Right ventricle myocardium inferior (tissue), 1 donor: ENCODE measurements around the gene APC2. TPM values are rescaled to one million over a fixed set of nuclear protein-coding genes. Genes with fewer than 3 reads are reported as not detected.
"Not testable (repeated sequence)": the region's sequence is repeated elsewhere in the genome, so short reads cannot be mapped to it uniquely, and the experiment has no call there.

Source experiments
- ATAC-seq: fragments of 200-7000 bp; cut with Tn5 transposase; one replicate; pipeline ENCODE4 v1.9.1; 2020; ENCODE audit warnings: mild to moderate bottlenecking, moderate library complexity
- DNase-seq: peaks from one replicate; pipeline ENCODE4 v3.0.0; 2021; ENCODE audit errors: missing footprints
- intact Hi-C: fragments of 100-400 bp; cut with DNase I; formaldehyde crosslinking; loops from one replicate; pipeline ENCODE4 v1.11.0; 2022
- total RNA-seq: library from RNA; stranded (reverse); fragmentation: NEBNext Ultra II Directional; extraction: Animal tissue kit (Norgen Biotek cat#: 25700); gene quantifications from one replicate; pipeline ENCODE4 v1.2.1, GENCODE V29; 2021
- donor health status: DM: no; HTN: yes; CAD: no; lungs with severe emphysema.

The APC2 gene
- total RNA-seq, 1 donor from 2014 or later, result 0.14 TPM

DNA sequence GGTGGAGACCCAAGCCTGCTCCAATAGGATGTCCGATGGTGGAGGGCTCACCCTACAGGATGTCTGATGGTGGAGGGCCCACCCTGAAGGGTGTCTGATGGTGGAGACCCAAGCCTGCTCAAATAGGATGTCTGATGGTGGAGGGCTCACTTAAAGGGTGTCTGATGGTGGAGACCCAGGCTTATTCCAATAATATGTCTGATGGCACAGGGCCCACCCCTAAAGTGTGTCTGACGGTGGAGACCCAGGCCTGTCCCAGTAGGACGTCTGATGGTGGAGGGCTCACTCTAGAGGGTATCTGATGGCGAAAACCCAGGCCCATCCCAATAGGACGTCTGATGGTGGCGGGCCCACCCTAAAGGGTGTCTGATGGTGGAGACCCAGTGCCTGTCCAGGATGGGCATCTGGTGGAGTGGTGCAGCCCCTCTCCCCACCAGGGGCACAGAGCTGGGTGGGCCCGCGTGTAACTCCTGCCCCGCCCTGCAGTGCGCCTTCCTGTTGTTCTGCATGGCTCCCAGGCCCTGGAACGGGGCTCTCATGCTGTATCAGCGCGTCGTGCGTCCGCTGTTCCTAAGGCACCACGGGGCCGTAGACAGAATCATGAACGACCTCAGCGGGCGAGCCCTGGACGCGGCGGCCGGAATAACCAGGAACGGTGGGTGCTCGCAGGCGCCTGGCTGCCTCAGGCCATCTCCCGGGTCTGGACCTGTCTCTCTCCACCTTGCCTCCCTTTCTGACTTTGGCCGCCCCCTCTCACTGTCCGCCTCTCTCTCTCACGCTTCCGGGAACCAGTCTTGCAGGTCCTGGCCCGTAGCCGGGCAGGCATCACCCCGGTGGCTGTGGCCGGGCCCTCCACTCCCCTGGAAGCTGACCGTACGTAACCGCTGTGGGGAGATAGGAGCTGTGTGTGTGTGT is 46.1 kb downstream of the APC2 start:
- intact Hi-C loops, result no loop called here
- ATAC-seq (no peak), DNase-seq (peak; percentile 67)

DNA sequence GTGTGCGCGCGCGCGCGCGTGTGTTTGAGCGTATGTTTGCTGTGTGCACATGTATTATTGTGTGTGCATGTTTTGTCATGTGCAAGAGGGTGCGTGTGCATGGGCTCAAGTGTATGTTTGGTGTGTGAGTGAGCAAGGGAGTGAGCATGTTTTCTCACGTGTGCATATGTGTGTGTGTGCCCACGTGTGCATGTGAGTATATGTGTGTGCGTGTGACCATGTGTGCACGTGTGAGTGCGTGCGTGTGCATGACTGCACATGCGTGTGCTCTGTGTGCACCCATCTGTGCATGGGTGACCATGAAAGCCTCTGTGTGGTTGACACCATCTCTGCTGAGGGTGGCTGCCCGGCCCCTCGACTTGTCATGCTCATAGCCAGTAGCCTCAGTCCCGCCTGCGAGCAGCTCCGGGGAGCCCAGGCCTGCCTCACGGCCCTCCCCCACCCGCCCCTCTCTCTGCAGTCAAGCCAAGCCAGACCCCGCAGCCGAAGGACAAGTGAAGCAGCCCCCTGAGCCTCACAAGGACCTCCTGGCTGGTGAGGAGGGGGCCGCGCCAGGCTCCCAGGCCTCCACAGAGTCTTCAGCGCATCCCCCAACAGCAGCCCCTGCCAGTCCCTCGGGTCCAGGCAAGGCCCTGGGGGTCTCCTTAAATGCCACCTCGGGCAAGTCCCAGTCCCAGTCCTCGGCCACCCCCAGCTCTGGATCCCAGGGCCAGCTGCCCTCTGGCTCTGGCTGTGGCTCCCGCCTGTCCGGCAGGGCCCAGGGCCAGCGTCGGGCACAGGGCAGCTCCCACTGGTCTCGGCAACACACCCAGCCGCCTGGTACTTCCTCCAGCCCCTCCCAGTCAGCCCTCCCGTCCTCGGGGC is 47.0 kb downstream of the APC2 start:
- DNase-seq, result peak; percentile 60
- intact Hi-C loops, result no loop called here
- no peak for ATAC-seq

DNA sequence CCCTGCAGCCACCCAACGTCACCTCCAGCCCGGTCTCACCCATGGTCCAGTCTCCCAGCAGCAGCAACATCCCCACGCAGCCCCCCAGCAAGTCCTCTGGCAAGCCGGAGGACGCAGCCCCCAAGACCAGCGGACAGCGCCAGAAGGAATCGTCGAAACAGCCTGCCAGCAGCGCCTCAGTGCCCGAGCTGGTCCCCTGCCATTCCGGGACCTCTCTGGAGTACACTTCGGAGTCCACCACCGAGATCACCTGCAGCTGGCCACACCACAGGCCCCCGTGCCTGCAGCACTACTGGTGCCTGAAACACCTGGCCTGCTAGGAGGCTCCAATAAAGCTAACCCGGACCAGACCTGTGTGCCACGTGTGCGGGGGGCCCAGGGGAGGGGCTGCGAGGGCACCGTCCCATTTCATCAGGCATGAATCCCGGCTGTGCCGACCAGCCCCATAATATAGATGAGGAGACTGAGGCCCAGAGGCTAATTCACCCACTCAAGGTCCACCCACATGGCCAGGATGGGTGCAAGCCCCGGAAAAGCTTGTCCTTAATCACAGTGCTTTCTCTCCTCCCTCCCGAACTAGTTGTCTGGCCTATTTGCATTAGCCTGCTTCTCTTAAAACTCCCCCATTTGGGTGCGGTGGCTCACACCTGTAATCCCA is 47.8 kb downstream of the APC2 start:
- no peak for ATAC-seq
- DNase-seq, result peak; percentile 43
- intact Hi-C loops, result no loop called here

DNA sequence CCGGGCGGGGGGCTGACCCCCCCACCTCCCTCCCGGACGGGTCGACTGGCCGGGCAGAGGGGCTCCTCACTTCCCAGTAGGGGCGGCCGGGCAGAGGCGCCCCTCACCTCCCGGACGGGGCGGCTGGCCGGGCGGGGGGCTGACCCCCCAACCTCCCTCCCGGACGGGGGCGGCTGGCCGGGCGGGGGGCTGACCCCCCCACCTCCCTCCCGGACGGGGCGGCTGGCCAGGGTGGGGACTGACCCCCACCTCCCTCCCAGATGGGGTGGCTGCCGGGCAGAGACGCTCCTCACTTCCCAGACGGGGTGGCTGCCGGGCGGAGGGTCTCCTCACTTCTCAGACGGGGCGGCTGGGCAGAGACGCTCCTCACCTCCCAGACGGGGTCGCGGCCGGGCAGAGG is 49.3 kb downstream of the APC2 start:
- DNase-seq, ATAC-seq, intact Hi-C loops: not testable (repeated sequence)

DNA sequence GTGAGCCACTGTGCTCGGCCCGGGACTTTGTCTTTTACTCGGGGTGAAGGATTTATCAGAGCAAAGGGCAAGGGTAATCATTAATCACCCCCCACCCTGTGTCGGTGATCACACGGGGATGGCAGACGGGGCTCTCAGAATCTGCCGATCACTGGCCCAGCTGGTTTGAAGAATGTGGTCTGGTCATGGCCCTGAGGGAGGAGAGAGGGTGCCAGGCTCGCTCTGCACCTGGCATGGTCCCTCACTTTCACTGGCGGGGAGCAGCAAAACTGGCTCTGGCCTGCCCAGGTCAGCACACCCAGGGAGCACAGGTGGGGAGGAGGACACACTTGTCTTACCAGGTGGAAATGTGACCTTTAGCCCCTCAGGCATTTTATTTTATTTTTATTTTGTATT is 51.3 kb downstream of the APC2 start:
- intact Hi-C loops, result no loop called here
- DNase-seq (no peak), ATAC-seq (no peak)

DNA sequence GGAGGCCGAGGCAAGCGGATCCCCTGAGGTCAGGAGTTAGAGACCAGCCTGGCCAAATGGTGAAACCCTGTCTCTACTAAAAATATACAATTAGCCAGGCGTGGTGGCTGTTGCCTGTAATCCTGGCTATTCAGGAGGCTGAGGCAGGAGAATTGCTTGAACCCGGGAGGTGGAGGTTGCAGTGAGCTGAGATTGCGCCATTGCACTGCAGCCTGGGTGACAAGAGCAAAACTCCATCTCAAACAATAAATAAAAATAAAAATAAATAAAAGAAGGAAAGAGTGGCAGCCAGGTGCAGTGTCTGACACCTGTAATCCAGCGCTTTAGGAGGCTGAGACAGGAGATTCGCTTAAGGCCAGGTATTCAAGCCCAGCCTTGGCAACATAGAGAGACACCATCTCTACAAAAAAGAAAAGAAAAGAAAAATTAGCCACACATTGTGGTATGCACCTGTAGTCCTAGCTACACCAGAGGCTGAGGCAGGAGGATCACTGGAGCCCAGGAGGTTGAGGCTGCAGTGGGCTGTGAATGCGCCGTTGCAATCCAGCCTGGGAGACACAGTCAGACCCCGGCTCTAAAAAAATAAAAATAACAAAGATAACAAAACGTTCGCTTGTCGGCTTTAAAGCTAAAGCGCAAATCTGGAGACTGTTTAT is 52.6 kb downstream of the APC2 start:
- DNase-seq (peak; percentile 28), ATAC-seq (no peak)
- intact Hi-C loops, result no loop called here

DNA sequence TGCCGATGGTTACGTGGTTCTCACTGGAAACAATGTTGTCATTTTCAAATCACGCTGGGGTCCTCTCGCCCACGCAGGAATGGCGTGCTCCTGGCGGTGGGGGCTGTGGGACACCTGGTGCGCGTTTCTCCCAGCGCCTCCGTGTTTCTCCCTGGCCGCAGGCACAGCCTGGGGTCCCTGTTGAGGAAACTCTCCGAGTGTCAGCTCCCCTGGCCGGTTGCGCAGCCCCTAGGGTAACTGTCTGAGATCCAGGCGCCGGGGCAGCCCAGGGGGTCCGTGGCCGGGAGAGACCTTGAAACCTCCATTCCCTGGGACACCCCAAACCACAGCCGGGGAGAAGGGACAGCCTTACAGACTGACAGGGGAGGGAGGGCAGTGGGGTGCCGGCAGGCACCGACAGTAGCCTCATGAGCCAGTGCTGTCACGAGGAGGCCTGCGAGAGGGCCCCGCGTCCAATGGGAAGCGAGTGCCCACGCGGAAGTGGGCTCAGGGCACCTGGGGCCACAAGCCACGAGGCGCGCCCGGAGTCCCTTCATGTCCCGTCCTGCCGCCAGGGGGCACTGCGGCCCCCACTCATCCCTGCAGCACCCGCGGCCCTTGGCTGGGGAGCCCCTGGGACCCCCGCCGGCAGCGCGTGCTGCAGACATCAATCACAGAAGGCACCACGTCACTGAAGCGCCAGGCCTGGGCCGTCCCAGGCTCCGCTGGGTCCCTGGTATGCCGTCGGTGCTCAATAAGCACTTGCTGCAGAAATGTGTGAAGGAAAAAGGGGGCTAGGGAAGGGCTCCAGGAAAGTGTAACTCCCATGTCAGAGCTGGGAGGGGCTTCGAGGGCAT is 53.4 kb downstream of the APC2 start:
- intact Hi-C loops, result no loop called here
- DNase-seq (peak; percentile 71), ATAC-seq (no peak)

DNA sequence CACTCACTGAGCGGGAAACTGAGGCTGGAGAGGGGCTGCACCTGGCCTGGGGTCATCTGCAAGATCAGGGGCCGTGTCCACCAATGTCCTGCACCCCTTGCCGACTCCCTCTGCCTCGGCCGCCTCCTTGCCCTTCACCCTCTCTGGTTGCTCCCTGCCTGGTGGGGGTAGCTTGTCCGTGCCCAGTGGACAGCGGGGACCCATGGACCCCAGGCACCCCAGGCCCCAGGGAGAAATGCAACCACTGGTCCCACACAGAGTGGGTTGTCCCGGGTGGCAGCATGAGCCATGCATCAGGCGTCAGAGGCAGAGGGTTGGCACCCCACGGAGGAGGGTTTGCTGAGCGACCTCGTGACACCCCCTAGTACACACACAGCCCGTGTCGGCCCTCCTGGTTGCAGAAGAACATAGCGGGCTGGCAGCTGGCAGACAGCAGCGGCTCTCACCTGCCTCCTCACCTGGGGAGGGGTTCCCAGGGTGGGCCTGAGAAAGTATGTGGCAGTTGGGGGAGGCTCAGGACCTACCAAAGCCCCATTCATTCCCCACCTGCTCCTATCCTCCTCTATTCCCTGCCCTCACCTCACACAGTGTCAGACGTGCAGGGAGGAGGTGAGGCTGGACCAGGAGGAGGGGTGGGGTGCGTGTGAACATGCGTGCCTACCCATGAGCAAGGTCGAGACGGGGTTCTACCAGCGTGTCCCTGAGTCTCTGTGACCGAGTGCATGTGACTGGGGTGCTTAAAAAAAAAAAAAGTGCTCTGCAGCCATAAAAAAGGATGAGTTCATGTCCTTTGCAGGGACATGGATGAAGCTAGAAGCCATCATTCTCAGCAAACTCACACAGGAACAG is 54.2 kb downstream of the APC2 start:
- no peak for ATAC-seq
- DNase-seq, result peak; percentile 32
- intact Hi-C loops, result no loop called here

DNA sequence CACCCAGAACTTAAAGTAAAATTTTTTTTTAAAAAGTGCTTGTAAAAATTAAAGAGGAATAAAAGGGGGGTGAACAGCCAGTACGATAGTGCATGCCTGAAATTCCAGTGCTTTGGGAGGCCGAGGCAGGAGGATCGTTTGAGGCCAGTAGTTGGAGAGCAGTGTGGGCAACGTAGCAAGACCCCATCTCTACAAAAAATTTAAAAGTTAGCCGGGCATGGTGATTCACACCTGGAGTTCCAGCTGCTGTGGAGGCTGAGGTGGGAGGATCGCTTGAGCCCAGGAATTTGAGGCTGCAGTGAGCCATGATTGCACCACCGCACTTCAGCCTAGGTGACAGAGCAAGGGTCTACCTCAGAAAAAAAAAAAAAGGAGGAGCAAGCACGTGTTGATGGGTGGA is 55.1 kb downstream of the APC2 start:
- intact Hi-C loops, result loop anchor here (5.0 kb wide), 1 partner anchor 228 kb away; the partner anchor contains the start of gene FAM174C
- ATAC-seq, result no peak
- no peak for DNase-seq

DNA sequence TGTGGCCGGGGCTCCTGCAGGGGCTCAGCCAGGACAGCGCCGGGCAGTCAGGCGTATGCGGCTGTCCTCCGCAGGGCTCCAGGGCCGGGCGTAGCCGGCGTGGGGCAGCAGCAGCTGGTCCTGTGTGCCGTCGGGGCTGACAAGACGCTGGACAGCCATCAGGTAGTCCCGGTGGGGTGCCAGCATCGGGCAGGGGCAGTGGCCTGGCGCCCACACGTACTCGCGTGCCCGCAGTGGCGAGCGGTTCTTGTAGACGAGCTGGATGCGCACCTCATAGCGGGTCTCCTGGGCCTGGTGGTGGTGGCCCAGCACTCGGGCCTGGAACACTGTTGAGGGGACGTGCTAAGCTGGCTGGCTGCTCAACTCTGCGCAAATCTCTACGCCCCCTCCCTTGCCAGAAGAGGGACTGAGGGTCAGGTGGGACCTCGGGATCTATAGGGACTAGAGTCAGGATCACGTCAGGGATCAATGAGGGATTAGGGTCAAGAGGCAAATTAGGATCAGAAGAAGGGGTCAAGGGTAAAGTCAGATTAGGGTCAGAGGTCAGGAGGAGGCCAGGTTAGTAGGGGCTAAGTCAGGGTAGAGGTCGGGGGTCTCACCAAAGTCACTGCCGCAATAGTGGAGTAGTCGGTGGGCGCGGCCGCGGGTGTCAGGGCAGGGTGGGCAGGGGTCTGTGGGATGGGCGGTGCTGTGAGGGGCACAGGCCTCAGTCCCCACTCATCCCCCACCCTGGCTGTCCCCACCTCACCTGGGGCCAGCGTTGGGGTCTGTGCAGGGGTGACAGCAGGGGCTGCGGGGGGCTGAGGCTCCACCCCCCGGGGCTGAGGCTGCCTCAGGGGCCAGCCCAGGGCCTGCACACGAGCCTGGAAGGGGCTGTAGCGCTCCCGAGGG is 56.3 kb downstream of the APC2 start:
- ATAC-seq (no peak), DNase-seq (no peak)
- intact Hi-C loops, result loop anchor here (5.0 kb wide), 1 partner anchor 229 kb away; the partner anchor contains the start of gene FAM174C

DNA sequence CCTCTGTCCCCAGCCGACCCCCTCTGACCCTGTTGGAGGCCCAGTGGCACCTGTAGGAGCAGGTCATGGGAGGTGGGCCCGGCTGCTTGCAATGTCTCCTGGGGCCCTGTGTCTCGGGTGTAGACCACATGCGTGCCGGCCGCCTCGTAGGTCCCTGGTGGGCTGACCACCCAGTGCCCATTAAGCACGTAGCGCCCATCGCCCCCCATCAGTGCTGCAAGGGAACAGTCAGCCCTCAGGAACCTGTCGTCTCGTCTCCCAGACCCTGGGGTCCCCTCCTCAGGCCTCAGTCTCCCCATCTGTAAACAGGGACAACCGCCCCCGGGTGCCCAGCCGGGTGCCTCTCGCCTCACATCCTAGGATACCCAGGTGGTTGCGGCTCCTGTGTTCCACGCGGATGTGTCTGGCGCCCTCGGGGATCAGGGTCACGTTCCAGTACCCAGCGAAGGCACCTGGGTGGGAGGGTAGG is 57.3 kb downstream of the APC2 start:
- intact Hi-C loops, result loop anchor here (5.0 kb wide), 1 partner anchor 230 kb away; the partner anchor contains the start of gene FAM174C

DNA sequence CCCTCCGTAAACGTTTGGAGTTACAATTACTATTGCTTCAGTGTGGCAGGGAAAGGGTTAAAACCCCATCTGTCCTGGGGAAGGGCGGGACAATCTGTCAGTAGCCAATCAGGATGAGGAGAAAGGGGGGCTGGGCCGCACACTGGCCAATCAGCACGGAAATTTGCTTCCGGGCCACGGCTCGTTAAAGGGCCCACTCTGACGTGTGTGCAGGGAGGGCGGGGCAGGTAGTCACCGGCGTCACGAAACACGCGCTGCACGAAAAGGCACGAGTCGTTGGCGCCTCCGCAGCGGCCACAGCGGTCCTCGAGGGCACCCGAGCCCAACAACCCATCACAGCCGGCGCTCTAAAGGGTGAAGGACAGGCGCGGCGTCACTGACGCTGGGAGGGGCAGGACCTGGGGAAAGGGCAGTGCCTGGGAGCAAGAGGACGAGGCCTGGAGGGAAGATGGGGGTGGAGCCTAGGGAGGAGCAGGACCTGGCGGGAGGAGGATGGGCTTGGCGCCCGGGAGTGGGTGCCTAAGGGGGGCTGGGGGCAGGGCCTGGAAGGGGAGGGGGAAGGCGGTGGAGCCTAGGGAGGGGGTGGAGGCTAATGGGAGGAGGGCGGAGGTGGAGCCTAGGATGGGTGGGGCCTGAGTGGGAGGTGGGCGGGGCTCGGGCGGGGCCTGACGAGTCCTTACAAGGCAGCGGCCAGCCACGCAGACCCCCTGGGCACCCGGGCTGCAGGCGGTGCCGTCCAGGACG is 58.0 kb downstream of the APC2 start:
- ATAC-seq (peak; percentile 92), DNase-seq (peak; percentile 93)
- intact Hi-C loops, result loop anchor here (5.0 kb wide), 1 partner anchor 231 kb away; the partner anchor contains the start of gene FAM174C

More for the DNA sequence above, 57.3 kb downstream of the APC2 start:
- ATAC-seq (no peak), DNase-seq (no peak)

DNA sequence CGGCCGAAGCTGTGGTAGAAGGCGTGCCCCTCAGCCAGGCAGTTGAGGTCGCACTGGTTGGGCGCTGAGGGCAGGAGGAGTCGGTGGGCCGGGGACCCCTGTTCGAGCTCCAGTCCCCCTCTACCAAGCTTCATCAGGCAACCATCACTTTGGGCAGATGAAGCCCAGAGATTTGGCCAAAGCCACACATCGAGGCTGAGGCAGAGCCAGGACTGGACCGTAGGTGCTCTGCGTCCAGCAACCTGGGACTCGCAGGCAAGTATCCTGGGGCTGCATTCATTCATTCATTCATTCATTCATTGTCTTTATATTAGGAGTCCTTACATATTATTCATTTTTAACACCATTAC is 58.6 kb downstream of the APC2 start:
- ATAC-seq (no peak), DNase-seq (no peak)
- intact Hi-C loops, result loop anchor here (5.0 kb wide), 1 partner anchor 231 kb away; the partner anchor contains the start of gene FAM174C

DNA sequence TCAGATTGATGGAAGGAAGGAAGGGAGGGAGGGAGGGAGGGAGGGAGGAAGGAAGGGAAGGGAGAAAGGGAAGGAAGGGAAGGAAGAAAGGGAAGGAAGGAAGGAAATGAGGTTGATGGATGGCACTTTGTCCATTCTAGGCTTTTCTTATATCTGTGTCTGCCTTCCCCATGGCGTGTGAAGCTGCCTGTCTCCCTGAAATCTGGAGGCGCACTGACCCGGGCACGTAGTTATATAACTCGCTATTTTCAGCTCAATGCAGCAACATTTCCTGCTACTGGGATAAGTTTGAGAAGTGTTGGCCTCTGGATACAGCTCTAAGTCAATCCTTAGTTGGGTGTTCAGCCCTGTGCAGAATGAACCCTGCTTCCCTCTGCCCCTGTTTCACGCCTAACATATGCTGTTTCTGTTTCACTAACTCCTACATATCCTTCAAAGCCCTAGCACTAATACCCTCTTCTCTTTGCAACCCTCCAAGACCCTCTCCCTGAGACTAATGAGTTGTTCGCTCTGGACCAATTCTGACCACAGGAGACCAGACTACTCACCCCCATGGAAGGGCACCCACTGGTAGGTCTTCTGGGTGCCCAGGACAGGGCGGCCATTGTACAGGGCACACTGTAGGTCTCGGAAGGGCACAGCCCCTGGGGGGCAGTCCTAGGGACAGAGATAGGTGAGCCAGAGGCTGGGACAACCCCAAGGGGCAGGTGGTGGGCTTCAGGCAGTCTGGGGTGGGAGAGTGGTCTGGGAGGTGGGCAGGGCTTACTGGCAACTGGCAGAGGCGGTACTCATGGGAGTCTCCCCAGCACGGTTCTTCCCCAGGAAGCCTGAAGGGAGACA is 59.9 kb downstream of the APC2 start:
- intact Hi-C loops, result loop anchor here (5.0 kb wide), 2 partner anchors 63 to 233 kb away; partner anchors contain the start of gene FAM174C
- no peak for ATAC-seq
- DNase-seq, result no peak
